Measurements from ENCODE around the gene NRGN.

NRGN gene

GRCh38 chr11:124742555-124742954 is 2.8 kb downstream of the NRGN start:
- no peak for DNase-seq

GRCh38 chr11:124743050-124743449 is 3.3 kb downstream of the NRGN start:
- DNase-seq = no peak

GRCh38 chr11:124745270-124745834 is 5.6 kb downstream of the NRGN start:
- no peak for DNase-seq

GRCh38 chr11:124745835-124746620 is 6.3 kb downstream of the NRGN start:
- peak; percentile 24 for DNase-seq

- peak; percentile 75 for DNase-seq
Observed at GRCh38 chr11:124746621-124747243, 7.0 kb downstream of the NRGN start.

GRCh38 chr11:124747406-124748099 is 7.8 kb downstream of the NRGN start:
- DNase-seq = no peak

GRCh38 chr11:124748100-124748418 is 8.3 kb downstream of the NRGN start:
- no peak for DNase-seq

- no peak for DNase-seq
Observed at GRCh38 chr11:124748481-124749343, 9.0 kb downstream of the NRGN start.

- no peak for DNase-seq
Observed at GRCh38 chr11:124749912-124750311, 10.2 kb downstream of the NRGN start.

GRCh38 chr11:124751391-124751740 is 11.6 kb downstream of the NRGN start:
- DNase-seq = no peak

- no peak for DNase-seq
Observed at GRCh38 chr11:124751741-124752470, 12.2 kb downstream of the NRGN start, which contains the start of gene VSIG2. Gene VSIG2, minus strand, starts transcription at chr11:124752255. Its CDS starts 118 bp downstream, at chr11:124752137.

GRCh38 chr11:124752471-124753102 is 12.8 kb downstream of the NRGN start:
- DNase-seq = no peak

- no peak for DNase-seq
Observed at GRCh38 chr11:124753205-124753604, 13.5 kb downstream of the NRGN start.

- no peak for DNase-seq
Observed at GRCh38 chr11:124753624-124754023, 13.9 kb downstream of the NRGN start.

- no peak for DNase-seq
Observed at GRCh38 chr11:124754309-124754708, 14.6 kb downstream of the NRGN start.

- no peak for DNase-seq
Observed at GRCh38 chr11:124754710-124755109, 15.0 kb downstream of the NRGN start.

- no peak for DNase-seq
Observed at GRCh38 chr11:124756033-124756752, 16.5 kb downstream of the NRGN start.

- DNase-seq = no peak
Observed at GRCh38 chr11:124756753-124757227, 17.0 kb downstream of the NRGN start.

GRCh38 chr11:124757320-124757719 is 17.6 kb downstream of the NRGN start:
- DNase-seq = no peak
